ENCODE results near the gene KRTAP10-8. TPM values are rescaled to one million over a fixed set of nuclear protein-coding genes. Genes with fewer than 3 reads are reported as not detected.
"Not testable (repeated sequence)": the region's sequence is repeated elsewhere in the genome, so short reads cannot be mapped to it uniquely, and the experiment has no call there.

KRTAP10-8 gene
- total RNA-seq, 1 donor from 2014 or later = not detected

- Histone ChIP-seq H2AFZ (replicated peaks) (no peak overlapping the region), H3K4me2 (no peak overlapping the region), H3K36me3 (no peaks in the 10 kb centered on the region), H3K4me1 (no peaks in the 10 kb centered on the region), H3K9me3 (ENCODE audit: low read depth) (peaks cover 11% of the 10 kb centered on the region), H3K4me3 (no peak overlapping the region), H3K27me3 (no peaks in the 10 kb centered on the region), H3K79me2 (ENCODE audit: low read depth) (no peaks in the 10 kb centered on the region), H4K20me1 (ENCODE audit: low read depth) (no peaks in the 10 kb centered on the region), H3K27ac (no peak overlapping the region), H3F3A (ENCODE audit: low read depth) (no peaks in the 10 kb centered on the region), H3K9ac (no peak overlapping the region)
- Mint-ChIP-seq H3K27ac (no peak overlapping the region), H3K36me3 (no peaks in the 10 kb centered on the region), H3K4me3 (no peak overlapping the region), H3K27me3 (ENCODE audit: insufficient read depth, low read depth) (peaks cover 3% of the 10 kb centered on the region), H3K4me1 (no peaks in the 10 kb centered on the region), H3K9me3 (peaks cover 31% of the 10 kb centered on the region)
- DNase-seq (ENCODE audit: low spot score) = no peak
- TF ChIP-seq EZH2 (IDR thresholded peaks at IDR 0.05) (no peak), EZH2phosphoT487 (IDR thresholded peaks at IDR 0.05) (no peak), CTCF (IDR thresholded peaks at IDR 0.05) (no peak)
Observed at GRCh38 chr21:44609193-44609592, 2.7 kb upstream of the KRTAP10-8 start.

DNA sequence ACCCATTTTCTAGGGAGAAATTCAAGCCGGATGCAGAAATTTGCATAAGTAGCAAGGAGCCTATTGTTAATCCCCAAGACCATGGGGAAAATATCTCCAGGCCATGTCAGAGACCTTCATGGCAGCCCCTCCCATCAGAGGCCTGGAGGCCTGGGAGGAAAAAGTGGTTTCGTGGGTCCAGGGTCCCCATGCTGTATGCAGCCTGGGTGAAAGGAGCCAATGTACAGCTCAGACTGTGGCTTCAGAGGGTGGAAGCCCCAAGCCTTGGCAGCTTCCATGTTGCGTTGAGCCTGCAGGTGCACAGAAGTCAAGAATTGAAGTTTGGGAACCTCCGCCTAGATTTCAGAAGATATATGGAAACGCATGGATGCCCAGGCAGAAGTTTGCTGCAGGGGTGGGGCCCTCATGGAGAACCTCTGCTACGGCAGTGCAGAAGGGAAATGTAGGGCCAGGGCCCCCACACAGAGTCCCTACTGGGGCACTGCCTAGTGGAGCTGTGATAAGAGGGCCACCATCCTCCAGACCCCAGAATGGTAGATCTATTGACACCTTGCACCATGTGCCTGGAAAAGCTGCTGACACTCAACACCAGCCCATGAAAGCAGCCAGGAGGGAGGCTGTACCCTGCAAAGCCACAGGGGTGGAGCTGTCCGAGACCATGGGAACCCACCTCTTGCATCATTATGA lies 1.6 kb upstream of the KRTAP10-8 start:
- H3K79me2 ChIP-seq (ENCODE audit: low read depth); H3K4me3 Mint-ChIP-seq; H3F3A ChIP-seq (ENCODE audit: low read depth); DNase-seq (ENCODE audit: low spot score); H3K4me2 ChIP-seq; H3K4me1 Mint-ChIP-seq; H3K4me3 ChIP-seq; H4K20me1 ChIP-seq (ENCODE audit: low read depth); H3K27me3 Mint-ChIP-seq (ENCODE audit: insufficient read depth, low read depth); H3K27ac ChIP-seq; H3K27me3 ChIP-seq; H3K36me3 ChIP-seq; H3K27ac Mint-ChIP-seq; H3K36me3 Mint-ChIP-seq; H3K9ac ChIP-seq; H2AFZ ChIP-seq (replicated peaks); H3K4me1 ChIP-seq: not testable (repeated sequence)
- H3K9me3 ChIP-seq (ENCODE audit: low read depth) = peaks cover 11% of the 10 kb centered on the region
- peaks cover 31% of the 10 kb centered on the region for H3K9me3 Mint-ChIP-seq

- Histone ChIP-seq H4K20me1 (ENCODE audit: low read depth) (no peaks in the 10 kb centered on the region), H3K4me2 (no peak overlapping the region), H3K27me3 (no peaks in the 10 kb centered on the region), H3K79me2 (ENCODE audit: low read depth) (no peaks in the 10 kb centered on the region), H3K36me3 (no peaks in the 10 kb centered on the region), H3K9ac (no peak overlapping the region), H3K9me3 (ENCODE audit: low read depth) (peaks cover 11% of the 10 kb centered on the region), H3K4me3 (no peak overlapping the region), H2AFZ (replicated peaks) (no peak overlapping the region), H3K27ac (no peak overlapping the region), H3F3A (ENCODE audit: low read depth) (no peaks in the 10 kb centered on the region), H3K4me1 (peaks cover 5% of the 10 kb centered on the region)
- H3K9me3 Mint-ChIP-seq = peaks cover 34% of the 10 kb centered on the region
- no peaks in the 10 kb centered on the region for H3K36me3 Mint-ChIP-seq
- H3K4me3 Mint-ChIP-seq = no peak overlapping the region
- TF ChIP-seq EZH2phosphoT487 (IDR thresholded peaks at IDR 0.05) (no peak), EZH2 (IDR thresholded peaks at IDR 0.05) (no peak), CTCF (IDR thresholded peaks at IDR 0.05) (no peak)
- no peak overlapping the region for H3K27ac Mint-ChIP-seq
- H3K4me1 Mint-ChIP-seq = no peaks in the 10 kb centered on the region
- no peak for DNase-seq (ENCODE audit: low spot score)
- H3K27me3 Mint-ChIP-seq (ENCODE audit: insufficient read depth, low read depth) = peaks cover 3% of the 10 kb centered on the region
Observed at GRCh38 chr21:44611551-44611950, 328 bp upstream of the KRTAP10-8 start.

DNA sequence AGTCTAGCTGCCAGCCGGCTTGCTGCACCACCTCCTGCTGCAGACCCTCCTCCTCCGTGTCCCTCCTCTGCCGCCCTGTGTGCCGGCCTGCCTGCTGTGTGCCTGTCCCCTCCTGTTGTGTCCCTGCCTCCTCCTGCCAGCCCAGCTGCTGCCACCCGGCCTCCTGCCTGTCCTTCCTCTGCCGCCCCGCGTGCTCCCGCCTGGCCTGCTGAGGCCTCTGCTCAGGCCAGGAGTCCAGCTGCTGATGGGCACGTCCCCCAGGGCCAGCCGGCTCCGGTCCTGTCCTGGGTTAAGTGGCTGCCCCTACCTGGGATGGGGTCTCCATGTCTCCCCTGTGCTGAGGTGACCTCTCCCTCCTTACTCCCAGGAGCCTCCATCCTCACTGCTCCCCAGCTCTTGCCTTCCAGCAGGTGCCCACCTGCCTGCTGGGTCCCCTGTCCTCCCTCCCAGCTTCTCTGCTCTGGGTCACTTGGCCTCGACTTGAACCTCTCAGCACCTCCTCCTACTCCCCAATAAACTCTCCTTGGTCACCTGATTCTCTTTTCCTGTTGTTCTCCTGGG lies 870 bp downstream of the KRTAP10-8 start:
- Histone ChIP-seq H3F3A (ENCODE audit: low read depth) (no peaks in the 10 kb centered on the region), H2AFZ (replicated peaks) (no peak overlapping the region), H3K27me3 (no peaks in the 10 kb centered on the region), H3K4me2 (no peak overlapping the region), H3K9me3 (ENCODE audit: low read depth) (peaks cover 11% of the 10 kb centered on the region), H3K36me3 (no peaks in the 10 kb centered on the region), H3K9ac (no peak overlapping the region), H3K27ac (no peak overlapping the region), H4K20me1 (ENCODE audit: low read depth) (no peaks in the 10 kb centered on the region), H3K79me2 (ENCODE audit: low read depth) (no peaks in the 10 kb centered on the region), H3K4me3 (no peak overlapping the region), H3K4me1 (peaks cover 5% of the 10 kb centered on the region)
- peaks cover 3% of the 10 kb centered on the region for H3K27me3 Mint-ChIP-seq (ENCODE audit: insufficient read depth, low read depth)
- no peaks in the 10 kb centered on the region for H3K4me1 Mint-ChIP-seq
- peaks cover 33% of the 10 kb centered on the region for H3K9me3 Mint-ChIP-seq
- H3K27ac Mint-ChIP-seq = no peak overlapping the region
- no peak overlapping the region for H3K4me3 Mint-ChIP-seq
- DNase-seq (ENCODE audit: low spot score) = no peak
- no peak for TF ChIP-seq CTCF (IDR thresholded peaks at IDR 0.05)
- TF ChIP-seq EZH2phosphoT487 (IDR thresholded peaks at IDR 0.05) = no peak
- H3K36me3 Mint-ChIP-seq = no peaks in the 10 kb centered on the region
